ENCODE data around the gene ILRUN.
"Not testable (repeated sequence)": the region's sequence is repeated elsewhere in the genome, so short reads cannot be mapped to it uniquely, and the experiment has no call there.

Gene ILRUN

DNA sequence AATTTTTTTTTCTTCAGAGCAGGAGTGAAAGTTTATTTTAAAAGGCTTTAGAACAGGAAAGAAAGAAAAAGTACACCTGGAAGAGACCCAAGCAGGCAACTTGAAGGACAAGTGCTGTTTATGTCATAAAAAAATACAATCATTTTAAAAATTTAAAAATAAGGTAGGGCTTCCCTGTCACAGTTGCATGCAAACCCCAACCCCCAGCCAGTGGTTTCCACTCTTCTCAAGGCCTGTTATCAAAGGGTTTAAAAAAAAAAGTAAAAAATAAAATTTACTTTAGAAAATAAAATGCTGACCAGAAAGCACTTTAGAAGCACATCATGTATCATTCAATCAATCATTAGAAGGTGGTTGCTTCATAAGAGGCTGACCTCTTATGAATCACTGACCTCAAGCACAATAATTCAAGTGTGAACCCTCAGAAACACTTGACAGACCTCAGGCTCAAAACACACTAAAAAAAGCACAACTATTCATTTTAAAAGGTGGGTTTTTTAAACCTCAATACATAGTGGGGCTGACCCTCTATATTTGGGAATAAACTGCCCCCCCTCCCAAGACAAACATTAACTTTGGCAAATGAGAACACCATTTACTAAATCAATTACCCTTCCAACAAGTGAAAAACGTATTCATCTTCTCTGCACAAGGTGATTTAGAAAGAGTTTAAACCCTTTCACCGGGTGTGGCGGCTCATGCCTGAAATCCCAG lies 15.6 kb downstream of the ILRUN start:
- Histone ChIP-seq H3K4me2 (ENCODE audit: low read depth, low read length) (no peak overlapping the region), H3K36me3 (replicated peaks; ENCODE audit: insufficient read depth, low read length) (no peaks in the 10 kb centered on the region), H3K9ac (ENCODE audit: low read length) (no peak overlapping the region), H3K9me2 (replicated peaks; ENCODE audit: insufficient read depth, low read length) (no peaks in the 10 kb centered on the region), H3K79me2 (ENCODE audit: low read length) (peaks cover 89% of the 10 kb centered on the region), H3K27ac (ENCODE audit: low read length) (no peak overlapping the region), H2AFZ (ENCODE audit: low read length) (no peak overlapping the region), H4K20me1 (ENCODE audit: insufficient read depth, low read length) (no peaks in the 10 kb centered on the region), H3K27me3 (replicated peaks; ENCODE audit: insufficient read depth, low read length) (no peaks in the 10 kb centered on the region), H3K4me3 (ENCODE audit: low read length) (no peak overlapping the region), H3K4me1 (ENCODE audit: low read length) (no peaks in the 10 kb centered on the region), H3K9me3 (replicated peaks; ENCODE audit: insufficient read depth, low read length) (no peaks in the 10 kb centered on the region), H3F3A (ENCODE audit: insufficient read depth, low read length) (no peaks in the 10 kb centered on the region)
- no peak for TF ChIP-seq EZH2phosphoT487 (IDR thresholded peaks at IDR 0.05; ENCODE audit: low read length)
- TF ChIP-seq, protein P1, sequence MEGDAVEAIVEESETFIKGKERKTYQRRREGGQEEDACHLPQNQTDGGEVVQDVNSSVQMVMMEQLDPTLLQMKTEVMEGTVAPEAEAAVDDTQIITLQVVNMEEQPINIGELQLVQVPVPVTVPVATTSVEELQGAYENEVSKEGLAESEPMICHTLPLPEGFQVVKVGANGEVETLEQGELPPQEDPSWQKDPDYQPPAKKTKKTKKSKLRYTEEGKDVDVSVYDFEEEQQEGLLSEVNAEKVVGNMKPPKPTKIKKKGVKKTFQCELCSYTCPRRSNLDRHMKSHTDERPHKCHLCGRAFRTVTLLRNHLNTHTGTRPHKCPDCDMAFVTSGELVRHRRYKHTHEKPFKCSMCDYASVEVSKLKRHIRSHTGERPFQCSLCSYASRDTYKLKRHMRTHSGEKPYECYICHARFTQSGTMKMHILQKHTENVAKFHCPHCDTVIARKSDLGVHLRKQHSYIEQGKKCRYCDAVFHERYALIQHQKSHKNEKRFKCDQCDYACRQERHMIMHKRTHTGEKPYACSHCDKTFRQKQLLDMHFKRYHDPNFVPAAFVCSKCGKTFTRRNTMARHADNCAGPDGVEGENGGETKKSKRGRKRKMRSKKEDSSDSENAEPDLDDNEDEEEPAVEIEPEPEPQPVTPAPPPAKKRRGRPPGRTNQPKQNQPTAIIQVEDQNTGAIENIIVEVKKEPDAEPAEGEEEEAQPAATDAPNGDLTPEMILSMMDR (IDR thresholded peaks at IDR 0.05; ENCODE audit: low read length): no peak
- no peak for TF ChIP-seq EZH2 (optimal IDR thresholded peaks at IDR 0.05; ENCODE audit: low read depth, low read length)
- DNase-seq: no peak

DNA sequence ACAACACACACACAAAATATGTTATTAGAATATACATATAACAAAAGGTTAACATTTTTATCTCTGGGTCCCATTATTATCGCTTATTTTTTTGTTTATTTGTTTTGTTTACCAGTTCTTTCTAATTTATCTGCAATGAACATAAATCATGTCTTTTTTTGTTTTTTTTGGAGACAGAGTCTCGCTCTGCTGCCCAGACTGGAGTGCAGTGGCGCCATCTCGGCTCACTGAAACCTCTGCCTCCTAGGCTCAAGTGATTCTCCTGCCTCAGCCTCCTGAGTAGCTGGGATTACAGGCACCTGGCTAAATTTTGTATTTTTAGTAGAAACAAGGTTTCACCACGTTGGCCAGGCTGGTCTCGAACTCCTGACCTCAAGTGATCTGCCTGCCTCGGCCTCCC lies 16.3 kb downstream of the ILRUN start:
- H4K20me1 ChIP-seq (ENCODE audit: insufficient read depth, low read length); H3F3A ChIP-seq (ENCODE audit: insufficient read depth, low read length); H3K4me2 ChIP-seq (ENCODE audit: low read depth, low read length); H3K4me1 ChIP-seq (ENCODE audit: low read length); DNase-seq; H3K36me3 ChIP-seq (replicated peaks; ENCODE audit: insufficient read depth, low read length); H3K4me3 ChIP-seq (ENCODE audit: low read length); H3K9me3 ChIP-seq (replicated peaks; ENCODE audit: insufficient read depth, low read length); H3K27ac ChIP-seq (ENCODE audit: low read length); H3K9ac ChIP-seq (ENCODE audit: low read length); H2AFZ ChIP-seq (ENCODE audit: low read length); H3K27me3 ChIP-seq (replicated peaks; ENCODE audit: insufficient read depth, low read length); H3K9me2 ChIP-seq (replicated peaks; ENCODE audit: insufficient read depth, low read length): not testable (repeated sequence)
- peaks cover 89% of the 10 kb centered on the region for H3K79me2 ChIP-seq (ENCODE audit: low read length)

GRCh38 chr6:34679552-34680253 lies 16.9 kb downstream of the ILRUN start:
- H3K27me3 ChIP-seq (replicated peaks; ENCODE audit: insufficient read depth, low read length): no peaks in the 10 kb centered on the region
- H3K4me2 ChIP-seq (ENCODE audit: low read depth, low read length): no peak overlapping the region
- no peaks in the 10 kb centered on the region for H3K9me2 ChIP-seq (replicated peaks; ENCODE audit: insufficient read depth, low read length)
- no peak overlapping the region for H3K27ac ChIP-seq (ENCODE audit: low read length)
- H3K9ac ChIP-seq (ENCODE audit: low read length): no peak overlapping the region
- peaks cover 89% of the 10 kb centered on the region for H3K79me2 ChIP-seq (ENCODE audit: low read length)
- H3K9me3 ChIP-seq (replicated peaks; ENCODE audit: insufficient read depth, low read length): no peaks in the 10 kb centered on the region
- H2AFZ ChIP-seq (ENCODE audit: low read length): no peak overlapping the region
- peaks cover 11% of the 10 kb centered on the region for H3F3A ChIP-seq (ENCODE audit: insufficient read depth, low read length)
- no peak overlapping the region for H3K4me3 ChIP-seq (ENCODE audit: low read length)
- H4K20me1 ChIP-seq (ENCODE audit: insufficient read depth, low read length): no peaks in the 10 kb centered on the region
- no peaks in the 10 kb centered on the region for H3K36me3 ChIP-seq (replicated peaks; ENCODE audit: insufficient read depth, low read length)
- peaks cover 10% of the 10 kb centered on the region for H3K4me1 ChIP-seq (ENCODE audit: low read length)
- TF ChIP-seq, protein P1 (IDR thresholded peaks at IDR 0.05; ENCODE audit: low read length): no peak
- TF ChIP-seq EZH2 (optimal IDR thresholded peaks at IDR 0.05; ENCODE audit: low read depth, low read length): no peak
- no peak for TF ChIP-seq EZH2phosphoT487 (IDR thresholded peaks at IDR 0.05; ENCODE audit: low read length)
- DNase-seq: no peak

DNA sequence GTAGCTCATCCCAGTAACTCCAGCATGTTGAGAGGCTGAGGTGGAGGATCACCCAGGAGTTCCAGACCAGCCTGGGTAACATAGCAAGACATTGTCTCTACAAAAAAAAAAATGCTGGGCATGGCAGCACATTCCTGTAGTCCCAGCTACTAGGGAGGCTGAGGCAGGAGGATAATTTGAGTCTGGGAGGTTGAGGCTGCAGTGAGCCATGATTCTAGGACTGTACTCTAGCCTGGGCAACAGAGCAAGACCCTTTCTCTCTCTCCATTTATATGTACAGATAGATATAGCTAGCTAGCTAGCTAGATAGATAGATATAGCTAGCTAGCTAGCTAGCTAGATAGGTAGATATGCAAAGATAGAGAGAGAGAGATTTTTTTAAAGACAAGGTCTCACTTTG lies 20.4 kb downstream of the ILRUN start:
- Histone ChIP-seq H3K79me2 (ENCODE audit: low read length) (peaks cover 85% of the 10 kb centered on the region), H3K4me2 (ENCODE audit: low read depth, low read length) (no peak overlapping the region), H3F3A (ENCODE audit: insufficient read depth, low read length) (peaks cover 33% of the 10 kb centered on the region), H3K9me3 (replicated peaks; ENCODE audit: insufficient read depth, low read length) (no peaks in the 10 kb centered on the region), H3K9me2 (replicated peaks; ENCODE audit: insufficient read depth, low read length) (no peaks in the 10 kb centered on the region), H4K20me1 (ENCODE audit: insufficient read depth, low read length) (no peaks in the 10 kb centered on the region), H3K27me3 (replicated peaks; ENCODE audit: insufficient read depth, low read length) (no peaks in the 10 kb centered on the region), H3K9ac (ENCODE audit: low read length) (no peak overlapping the region), H2AFZ (ENCODE audit: low read length) (no peak overlapping the region), H3K36me3 (replicated peaks; ENCODE audit: insufficient read depth, low read length) (no peaks in the 10 kb centered on the region), H3K27ac (ENCODE audit: low read length) (no peak overlapping the region; the same call in 1 of the 2 replicates), H3K4me1 (ENCODE audit: low read length) (peaks cover 41% of the 10 kb centered on the region), H3K4me3 (ENCODE audit: low read length) (no peak overlapping the region)
- TF ChIP-seq, protein P1 (IDR thresholded peaks at IDR 0.05; ENCODE audit: low read length): no peak
- TF ChIP-seq EZH2phosphoT487 (IDR thresholded peaks at IDR 0.05; ENCODE audit: low read length): no peak
- no peak for TF ChIP-seq EZH2 (optimal IDR thresholded peaks at IDR 0.05; ENCODE audit: low read depth, low read length)
- DNase-seq: no peak

DNA sequence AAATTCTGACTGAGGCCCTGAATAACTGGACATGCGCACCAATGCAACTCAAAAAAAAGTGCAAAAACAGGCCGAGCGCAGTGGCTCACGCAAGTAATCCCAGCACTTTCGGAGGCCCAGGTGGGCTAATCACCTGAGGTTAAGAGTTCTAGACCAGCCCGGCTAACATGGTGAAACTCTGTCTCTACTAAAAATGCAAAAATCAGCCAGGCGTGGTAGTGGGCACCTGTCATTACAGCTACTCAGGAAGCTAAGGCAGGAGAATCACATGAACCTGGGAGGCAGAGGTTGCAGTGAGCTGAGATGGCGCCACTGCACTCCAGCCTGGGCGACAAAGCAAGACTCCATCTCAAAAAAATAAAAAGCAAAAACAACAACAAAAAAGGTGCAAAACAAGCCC lies 21.6 kb downstream of the ILRUN start:
- H2AFZ ChIP-seq (ENCODE audit: low read length); H3K4me3 ChIP-seq (ENCODE audit: low read length); H4K20me1 ChIP-seq (ENCODE audit: insufficient read depth, low read length); H3K9me2 ChIP-seq (replicated peaks; ENCODE audit: insufficient read depth, low read length); H3K9me3 ChIP-seq (replicated peaks; ENCODE audit: insufficient read depth, low read length); H3K27me3 ChIP-seq (replicated peaks; ENCODE audit: insufficient read depth, low read length); H3K36me3 ChIP-seq (replicated peaks; ENCODE audit: insufficient read depth, low read length): not testable (repeated sequence)
- Histone ChIP-seq H3K27ac (ENCODE audit: low read length) (peak overlapping the region; percentile 92; the same call in 1 of the 2 replicates), H3K4me2 (ENCODE audit: low read depth, low read length) (peak overlapping the region; percentile 74; the same call in 1 of the 2 replicates), H3K4me1 (ENCODE audit: low read length) (peaks cover 42% of the 10 kb centered on the region), H3K9ac (ENCODE audit: low read length) (peak overlapping the region; percentile 42; the same call in 1 of the 2 replicates), H3F3A (ENCODE audit: insufficient read depth, low read length) (peaks cover 33% of the 10 kb centered on the region), H3K79me2 (ENCODE audit: low read length) (peaks cover 86% of the 10 kb centered on the region)
- DNase-seq: peak; percentile 63
